Measurements from ENCODE around the gene MFSD12. TPM values are rescaled to one million over a fixed set of nuclear protein-coding genes. Genes with fewer than 3 reads are reported as not detected.

MFSD12 gene
- total and polyA plus RNA-seq, 11 donors: 15.7 to 62.8 (median 23.4) TPM

DNA sequence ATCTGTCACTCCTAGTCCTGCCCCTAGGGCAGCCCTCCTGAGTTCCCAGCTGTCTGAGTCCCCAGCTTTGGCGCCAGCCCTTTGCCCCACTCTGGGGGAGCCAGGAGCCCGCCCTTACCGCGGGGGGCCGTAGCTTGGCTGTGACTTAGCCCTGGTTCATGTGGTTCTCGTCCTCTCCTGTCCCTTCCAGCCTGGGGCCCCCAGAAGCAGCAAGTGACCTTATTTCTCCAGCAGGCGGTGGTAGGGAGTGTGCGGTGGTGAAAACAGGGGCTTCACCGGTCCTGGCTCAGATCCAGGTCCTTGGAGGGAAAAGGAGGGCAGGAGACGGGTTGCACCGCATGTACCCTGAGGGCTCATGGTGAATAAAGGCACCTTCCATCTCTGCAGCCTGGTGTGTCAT lies 35.8 kb upstream of the MFSD12 start:
- no peak overlapping the region for H3K4me3 ChIP-seq
- DNase-seq: no peak
- no peaks in the 10 kb centered on the region for H3K36me3 ChIP-seq
- no peaks in the 10 kb centered on the region for H3K9me3 ChIP-seq
- H3K4me1 ChIP-seq: peaks cover 0 to 3% (median 0%) of the 10 kb centered on the region in 12 donors
- WGBS, 4 donors: 43 to 59% (median 45%) methylated on average over 11 of the region's 11 CpGs
- H3K27me3 ChIP-seq: no peaks in the 10 kb centered on the region
- intact Hi-C loops (cut with DNase I): no loop called here
- no peak overlapping the region for H3K27ac ChIP-seq
- ATAC-seq: no peak
- no peak for TF ChIP-seq POLR2A (IDR thresholded peaks at IDR 0.05)
- TF ChIP-seq, protein P1, sequence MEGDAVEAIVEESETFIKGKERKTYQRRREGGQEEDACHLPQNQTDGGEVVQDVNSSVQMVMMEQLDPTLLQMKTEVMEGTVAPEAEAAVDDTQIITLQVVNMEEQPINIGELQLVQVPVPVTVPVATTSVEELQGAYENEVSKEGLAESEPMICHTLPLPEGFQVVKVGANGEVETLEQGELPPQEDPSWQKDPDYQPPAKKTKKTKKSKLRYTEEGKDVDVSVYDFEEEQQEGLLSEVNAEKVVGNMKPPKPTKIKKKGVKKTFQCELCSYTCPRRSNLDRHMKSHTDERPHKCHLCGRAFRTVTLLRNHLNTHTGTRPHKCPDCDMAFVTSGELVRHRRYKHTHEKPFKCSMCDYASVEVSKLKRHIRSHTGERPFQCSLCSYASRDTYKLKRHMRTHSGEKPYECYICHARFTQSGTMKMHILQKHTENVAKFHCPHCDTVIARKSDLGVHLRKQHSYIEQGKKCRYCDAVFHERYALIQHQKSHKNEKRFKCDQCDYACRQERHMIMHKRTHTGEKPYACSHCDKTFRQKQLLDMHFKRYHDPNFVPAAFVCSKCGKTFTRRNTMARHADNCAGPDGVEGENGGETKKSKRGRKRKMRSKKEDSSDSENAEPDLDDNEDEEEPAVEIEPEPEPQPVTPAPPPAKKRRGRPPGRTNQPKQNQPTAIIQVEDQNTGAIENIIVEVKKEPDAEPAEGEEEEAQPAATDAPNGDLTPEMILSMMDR (IDR thresholded peaks at IDR 0.05): no peak

DNA sequence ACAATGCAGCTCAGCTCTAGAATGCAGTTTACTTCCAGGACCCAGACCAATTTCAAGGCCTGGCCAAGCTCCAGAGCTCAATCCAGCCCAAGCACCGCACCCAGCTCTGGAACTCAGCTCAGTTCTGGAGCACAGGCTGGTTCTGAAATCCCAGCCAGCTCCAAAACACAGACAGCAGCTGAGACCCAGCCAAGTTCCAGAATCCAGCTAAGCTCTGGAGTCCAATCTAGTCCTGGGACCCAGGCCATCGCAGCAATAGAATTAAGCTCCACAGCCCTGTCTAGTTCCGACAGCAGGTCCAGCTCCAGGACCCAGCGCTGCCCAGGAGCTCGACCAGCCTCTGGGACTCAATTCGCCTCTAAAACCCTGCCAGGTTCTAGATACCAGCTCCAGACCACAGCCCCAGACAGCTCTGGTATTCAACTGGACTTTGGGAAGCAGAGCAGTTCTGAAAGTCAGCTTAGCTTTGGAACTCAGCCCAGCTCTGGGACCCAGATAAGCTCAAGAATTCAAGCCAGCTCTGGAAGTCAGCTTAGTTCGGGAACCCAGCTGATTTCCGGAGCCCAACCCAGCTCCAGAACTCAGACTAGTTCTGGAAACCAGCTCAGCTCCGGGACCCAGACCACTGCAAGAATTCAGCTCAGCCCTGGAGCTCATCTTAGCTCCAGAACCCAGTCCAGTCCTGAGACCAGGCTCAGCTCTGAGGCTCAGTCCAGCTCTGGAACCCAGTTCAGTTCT lies 34.7 kb upstream of the MFSD12 start:
- 68 to 79% (median 79%) methylated on average over 9 of the region's 9 CpGs for WGBS, 4 donors
- DNase-seq (peak in 1 of 5 donors; percentile 30), ATAC-seq (peak; percentile 35 to 64 (median 44))
- peak overlapping the region in 1 of 12 donors; percentile 2 for H3K27ac ChIP-seq
- H3K9me3 ChIP-seq: no peaks in the 10 kb centered on the region
- H3K36me3 ChIP-seq: no peaks in the 10 kb centered on the region
- H3K4me1 ChIP-seq: peaks cover 0 to 3% (median 0%) of the 10 kb centered on the region in 12 donors
- TF ChIP-seq, protein P1 (IDR thresholded peaks at IDR 0.05): no peak
- TF ChIP-seq POLR2A (IDR thresholded peaks at IDR 0.05): no peak
- no peak overlapping the region for H3K4me3 ChIP-seq
- H3K27me3 ChIP-seq: no peaks in the 10 kb centered on the region
- intact Hi-C loops (cut with DNase I): no loop called here

DNA sequence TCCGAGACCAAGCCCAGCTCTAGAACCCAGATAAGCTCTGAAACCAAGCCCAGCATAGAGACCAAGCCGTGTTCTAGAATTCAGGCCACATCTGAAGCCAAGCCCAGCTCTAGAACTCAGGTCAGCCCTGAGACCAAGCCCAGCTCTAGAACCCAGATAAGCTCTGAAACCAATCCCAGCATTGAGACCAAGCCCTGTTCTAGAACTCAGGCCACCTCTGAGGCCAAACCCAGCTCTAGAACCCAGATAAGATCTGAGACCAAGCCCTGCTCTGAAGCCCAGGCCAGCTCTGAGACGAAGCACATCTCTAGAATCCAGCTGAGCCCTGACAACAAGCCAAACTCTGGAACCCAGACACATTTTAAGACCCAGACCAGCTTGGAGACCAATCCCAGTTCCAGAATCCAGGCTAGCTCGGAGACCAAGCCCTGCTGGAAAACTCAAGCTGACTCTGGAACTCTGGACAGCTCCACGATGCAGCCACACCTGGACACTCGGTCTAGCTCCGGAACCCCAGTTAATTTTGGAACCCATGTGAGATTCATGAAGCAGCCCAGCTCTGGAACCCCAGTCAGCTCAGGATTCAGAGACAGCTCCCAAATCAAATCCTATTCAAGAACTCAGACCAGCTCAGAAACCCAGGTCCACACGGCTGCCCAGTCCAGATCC lies 33.7 kb upstream of the MFSD12 start:
- intact Hi-C loops (cut with DNase I): no loop called here
- no peaks in the 10 kb centered on the region for H3K36me3 ChIP-seq
- TF ChIP-seq POLR2A (IDR thresholded peaks at IDR 0.05): no peak
- TF ChIP-seq, protein P1 (IDR thresholded peaks at IDR 0.05): no peak
- WGBS, 4 donors: 85 to 93% (median 92%) methylated on average over 4 to 8 of the region's 8 CpGs
- no peak overlapping the region for H3K4me3 ChIP-seq
- H3K27me3 ChIP-seq: peaks cover 0 to 7% (median 3%) of the 10 kb centered on the region in 9 donors
- DNase-seq (no peak), ATAC-seq (no peak)
- peaks cover 0 to 10% (median 3%) of the 10 kb centered on the region in 12 donors for H3K4me1 ChIP-seq
- no peaks in the 10 kb centered on the region for H3K9me3 ChIP-seq
- H3K27ac ChIP-seq: no peak overlapping the region

DNA sequence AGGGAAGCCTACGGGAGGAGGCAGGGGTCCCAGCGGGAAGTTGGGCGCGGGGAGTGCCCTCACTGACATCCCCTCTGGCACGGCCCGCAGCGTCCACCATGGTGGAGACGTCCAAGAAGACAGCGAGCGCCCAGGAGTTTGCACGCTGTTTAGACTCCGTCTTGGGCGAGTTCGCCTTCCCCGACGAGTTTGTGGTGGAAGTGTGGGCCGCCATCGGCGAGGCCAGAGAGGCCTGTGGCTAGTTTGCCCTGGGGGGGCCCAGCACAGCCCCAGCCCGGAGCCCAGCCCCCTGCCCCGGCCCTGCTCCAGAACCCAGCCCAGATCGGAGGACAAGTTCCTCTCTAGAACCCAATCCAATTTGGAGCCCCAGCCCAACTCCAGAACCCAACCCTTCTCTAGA lies 32.6 kb upstream of the MFSD12 start:
- Histone ChIP-seq H3K4me1 (peaks cover 0 to 21% (median 3%) of the 10 kb centered on the region in 12 donors), H3K27ac (no peak overlapping the region), H3K36me3 (no peaks in the 10 kb centered on the region), H3K4me3 (no peak overlapping the region), H3K9me3 (no peaks in the 10 kb centered on the region), H3K27me3 (peaks cover 0 to 18% (median 11%) of the 10 kb centered on the region in 9 donors)
- DNase-seq: no peak
- WGBS, 4 donors: 94 to 98% (median 95%) methylated on average over 21 to 22 of the region's 22 CpGs
- intact Hi-C loops (cut with DNase I): no loop called here
- no peak for TF ChIP-seq POLR2A (IDR thresholded peaks at IDR 0.05)
- TF ChIP-seq, protein P1 (IDR thresholded peaks at IDR 0.05): no peak
- no peak for ATAC-seq

All from heart left ventricle (tissue), 16 donors.